GM12865 (cell line): ENCODE results near the gene DOCK2.

ENCODE experiments used
- DNase-seq: peaks from one replicate; pipeline ENCODE4 v3.0.0; 2010; ENCODE audit warnings: low read depth
- H3K4me3 ChIP-seq: 2 replicates; pipeline ENCODE4 v1.5.1; 2011; ENCODE audit warnings: mild to moderate bottlenecking, low read depth, low read length, control low read depth
- TF ChIP-seq, protein P1 (sequence below): IDR thresholded peaks from 2 replicates; pipeline ENCODE4 v1.5.1; 2011; ENCODE audit warnings: low read length, control low read depth, low read depth, inconsistent platforms; ENCODE audit not compliant: insufficient read depth; ENCODE audit errors: missing control alignments

DOCK2 gene

DNA sequence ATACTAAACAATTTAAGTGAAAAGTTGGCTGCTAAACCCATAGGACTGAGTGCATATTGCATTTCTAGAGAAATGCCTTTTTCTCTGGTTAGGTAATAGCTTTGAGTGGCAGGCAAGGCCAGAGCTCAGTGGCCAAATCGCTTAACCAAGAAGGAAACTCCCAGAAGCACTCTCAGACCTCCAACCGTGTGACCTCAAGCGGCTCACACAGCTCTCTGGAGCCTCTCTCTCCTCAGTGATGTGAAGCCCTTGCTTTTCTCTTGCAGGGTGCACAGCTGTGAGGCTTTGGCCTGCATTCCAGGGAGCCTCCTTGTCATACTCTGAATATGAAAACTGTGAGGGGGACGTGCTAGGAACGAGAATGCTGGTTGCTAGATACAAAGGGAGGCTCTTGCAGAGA, 236.6 kb downstream of the DOCK2 start:
- H3K4me3 ChIP-seq: no peak overlapping the region
- TF ChIP-seq, protein P1, sequence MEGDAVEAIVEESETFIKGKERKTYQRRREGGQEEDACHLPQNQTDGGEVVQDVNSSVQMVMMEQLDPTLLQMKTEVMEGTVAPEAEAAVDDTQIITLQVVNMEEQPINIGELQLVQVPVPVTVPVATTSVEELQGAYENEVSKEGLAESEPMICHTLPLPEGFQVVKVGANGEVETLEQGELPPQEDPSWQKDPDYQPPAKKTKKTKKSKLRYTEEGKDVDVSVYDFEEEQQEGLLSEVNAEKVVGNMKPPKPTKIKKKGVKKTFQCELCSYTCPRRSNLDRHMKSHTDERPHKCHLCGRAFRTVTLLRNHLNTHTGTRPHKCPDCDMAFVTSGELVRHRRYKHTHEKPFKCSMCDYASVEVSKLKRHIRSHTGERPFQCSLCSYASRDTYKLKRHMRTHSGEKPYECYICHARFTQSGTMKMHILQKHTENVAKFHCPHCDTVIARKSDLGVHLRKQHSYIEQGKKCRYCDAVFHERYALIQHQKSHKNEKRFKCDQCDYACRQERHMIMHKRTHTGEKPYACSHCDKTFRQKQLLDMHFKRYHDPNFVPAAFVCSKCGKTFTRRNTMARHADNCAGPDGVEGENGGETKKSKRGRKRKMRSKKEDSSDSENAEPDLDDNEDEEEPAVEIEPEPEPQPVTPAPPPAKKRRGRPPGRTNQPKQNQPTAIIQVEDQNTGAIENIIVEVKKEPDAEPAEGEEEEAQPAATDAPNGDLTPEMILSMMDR: no peak
- no peak for DNase-seq

DNA sequence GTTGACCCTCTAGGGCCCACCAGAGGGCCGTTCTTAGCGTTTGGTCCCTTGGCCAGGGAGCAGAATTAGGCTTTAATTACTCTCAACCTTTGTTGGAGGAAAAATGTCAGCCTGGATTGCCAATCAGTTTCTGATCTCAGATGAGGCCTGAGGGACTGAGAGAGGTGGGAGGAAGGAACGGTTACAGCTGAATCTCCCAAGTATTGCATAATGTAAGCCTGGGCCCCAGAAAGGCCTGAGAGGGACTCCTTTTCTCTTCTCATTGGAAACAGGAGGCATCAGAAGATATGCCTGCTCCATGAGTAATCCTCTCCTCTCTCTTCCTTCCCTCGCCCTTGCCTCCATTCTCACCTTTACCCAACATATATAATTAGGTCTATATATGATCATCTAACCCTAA, 237.5 kb downstream of the DOCK2 start:
- TF ChIP-seq, protein P1: no peak
- H3K4me3 ChIP-seq: no peak overlapping the region
- no peak for DNase-seq

DNA sequence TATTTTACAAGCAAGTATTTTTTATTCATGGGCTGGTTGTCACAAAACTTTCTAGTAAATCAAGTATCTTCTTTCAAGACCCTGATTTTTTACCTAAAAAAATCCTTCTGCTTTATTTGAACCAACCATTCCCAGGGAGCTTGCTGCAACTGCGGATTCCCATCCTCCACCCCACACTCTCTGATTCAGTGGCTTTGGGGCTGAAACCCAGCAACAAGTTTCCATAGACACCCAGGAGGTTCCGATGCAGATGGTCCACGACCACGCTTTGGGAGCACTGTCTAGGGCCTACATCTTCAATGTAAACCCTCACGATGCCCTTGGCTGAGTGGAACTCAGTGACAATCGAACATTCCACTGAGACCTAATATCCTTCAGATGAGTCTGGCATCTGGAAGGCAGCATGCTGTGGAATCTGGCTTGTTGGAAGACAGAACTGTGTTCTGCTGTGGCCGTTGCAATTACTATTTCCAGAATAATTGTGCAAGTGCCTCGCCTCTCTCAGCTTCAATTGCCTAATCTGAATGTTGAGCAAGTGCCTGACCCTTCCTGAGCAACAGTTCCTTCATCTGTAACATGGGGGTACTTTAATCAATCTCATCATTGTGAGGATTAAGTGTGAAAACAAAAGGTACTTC, 238.1 kb downstream of the DOCK2 start:
- no peak overlapping the region for H3K4me3 ChIP-seq
- TF ChIP-seq, protein P1: no peak
- DNase-seq: no peak

DNA sequence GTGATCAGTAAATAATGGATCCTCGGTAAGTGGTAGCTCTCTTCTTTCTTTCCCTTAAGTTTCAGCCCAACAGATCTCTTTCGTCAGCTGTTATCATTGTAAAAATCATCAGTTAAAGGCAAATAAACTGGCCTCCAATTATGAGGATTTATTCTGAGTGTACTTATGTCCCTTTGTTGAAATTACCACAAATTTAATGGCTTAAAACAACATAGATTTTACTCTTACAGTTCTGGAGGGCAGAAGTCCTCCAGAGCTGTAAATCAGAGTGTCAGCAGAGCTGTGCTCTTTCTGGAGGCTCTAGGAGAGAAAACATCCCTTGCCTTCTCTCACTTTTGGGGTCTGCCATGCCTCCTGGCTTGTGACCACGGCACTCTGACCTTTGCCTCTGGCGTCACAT, 238.7 kb downstream of the DOCK2 start:
- no peak overlapping the region for H3K4me3 ChIP-seq
- TF ChIP-seq, protein P1: no peak
- no peak for DNase-seq

DNA sequence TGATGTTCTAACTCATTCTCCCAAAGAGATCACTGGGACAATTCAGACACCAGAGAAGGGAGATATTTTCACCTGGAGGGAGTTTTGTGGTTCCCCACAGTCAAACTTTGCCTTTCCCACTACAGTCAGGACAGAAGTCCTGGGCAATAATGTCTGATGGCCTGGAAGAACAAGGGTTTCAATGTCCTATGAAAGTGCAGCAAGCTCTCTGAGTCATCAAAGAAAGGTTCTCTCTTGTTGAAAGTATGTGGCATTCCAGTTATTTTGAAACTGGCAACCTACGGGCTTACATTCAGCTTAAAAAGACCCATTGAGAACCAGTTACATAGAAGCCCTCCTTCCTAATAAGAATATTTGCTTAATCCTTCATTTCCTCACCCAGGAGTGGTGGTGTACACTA, 239.3 kb downstream of the DOCK2 start:
- H3K4me3 ChIP-seq: no peak overlapping the region
- no peak for DNase-seq
- TF ChIP-seq, protein P1: no peak

DNA sequence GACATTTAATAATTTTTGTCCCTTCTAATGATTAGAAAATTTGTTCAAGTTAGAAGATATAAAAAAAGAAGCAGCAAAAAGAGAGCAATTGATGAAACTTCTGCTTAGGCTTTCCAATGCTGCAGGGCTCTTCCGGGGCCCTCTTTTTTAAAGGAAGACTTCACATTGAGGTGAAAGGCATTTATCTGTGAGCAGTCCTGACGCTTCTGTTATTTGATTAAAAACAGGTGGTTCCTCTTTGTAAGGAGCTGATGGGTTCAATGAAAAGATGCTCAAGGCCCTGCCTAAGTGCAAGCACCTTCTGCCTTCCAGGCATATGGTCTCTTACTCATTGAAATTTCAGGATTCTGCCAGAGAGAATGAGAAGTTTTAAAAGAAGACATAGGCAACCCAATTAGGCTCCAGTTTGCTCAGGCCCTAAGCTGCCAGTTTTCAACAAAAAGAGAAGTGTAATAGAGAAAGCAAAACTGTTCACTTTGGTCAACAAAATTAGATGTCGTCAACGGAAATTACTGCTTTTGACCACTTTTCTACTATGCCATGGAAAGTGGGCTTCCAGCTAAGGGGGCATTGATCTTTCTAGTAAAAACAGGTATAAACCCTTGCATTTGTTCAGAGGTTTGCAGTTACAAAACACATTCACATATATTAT, 243.1 kb downstream of the DOCK2 start:
- no peak overlapping the region for H3K4me3 ChIP-seq
- no peak for DNase-seq
- TF ChIP-seq, protein P1: no peak

DNA sequence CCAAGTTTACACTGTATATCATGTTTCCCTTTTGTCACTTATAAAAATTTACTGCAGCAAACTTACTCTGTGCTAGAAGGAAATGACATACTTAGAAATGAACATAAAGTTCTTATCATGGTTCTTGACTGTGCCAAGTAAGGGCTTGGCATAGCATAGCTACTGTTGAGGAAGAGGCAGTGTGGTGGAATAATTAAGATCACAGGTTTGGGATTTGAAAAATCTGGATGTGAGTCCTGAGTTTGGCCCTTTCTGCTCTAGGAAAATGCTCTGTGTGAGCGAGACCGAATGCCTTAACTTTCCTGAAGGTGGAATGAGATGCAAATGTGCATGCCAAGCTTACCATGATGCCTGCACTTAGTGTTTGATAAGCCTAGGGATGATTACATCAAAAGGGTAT, 243.7 kb downstream of the DOCK2 start:
- no peak for DNase-seq
- TF ChIP-seq, protein P1: no peak
- no peak overlapping the region for H3K4me3 ChIP-seq
